HEK293 (cell line): Measurements from ENCODE around the gene TNXB.
A peak's percentile ranks its signal among the peaks of the same experiment; 100 is the strongest.

Experiments used
- CTCF ChIA-PET: fragments of 350-600 bp; formaldehyde crosslinking; extraction: SDS; loops from one replicate; lab custom pipeline; 2021; ENCODE audit warnings: antibody characterized with exemption; lab: Yijun Ruan, JAX
- POLR2A ChIA-PET: fragments of 300-600 bp; formaldehyde crosslinking; extraction: SDS; loops from one replicate; lab custom pipeline; 2020; ENCODE audit warnings: antibody characterized with exemption, inconsistent platforms; lab: Yijun Ruan, JAX
- H3K27ac ChIP-seq: fragments of 200-500 bp; sonication (Bioruptor generic); 2 replicates; pipeline ENCODE4 v1.5.1; 2014; ENCODE audit warnings: low read depth, low read length, control low read depth, inconsistent platforms; ENCODE audit errors: extremely low read depth
- H3K36me3 ChIP-seq, 2 experiments: fragments of 200-500 bp in 1 of 2; sonication (Bioruptor generic) in 1 of 2; 1 replicate in 1 of 2; 2 replicates in 1 of 2; pipeline ENCODE4 v1.5.1; 2014 to 2017; ENCODE audit warnings: inconsistent platforms in 2 of 2, low read length in 2 of 2; ENCODE audit not compliant: control insufficient read depth in 2 of 2, insufficient read depth in 1 of 2
- H3K4me1 ChIP-seq: fragments of 200-500 bp; sonication (Bioruptor generic); 2 replicates; pipeline ENCODE4 v1.5.1; 2014; ENCODE audit warnings: mild to moderate bottlenecking, low read length, inconsistent platforms; ENCODE audit not compliant: control insufficient read depth, insufficient read depth
- H3K4me3 ChIP-seq: 2 replicates; pipeline ENCODE4 v1.5.1; 2011; ENCODE audit warnings: low read depth, mild to moderate bottlenecking, control low read depth, low read length, moderate library complexity
- H3K9me3 ChIP-seq: fragments of 200-500 bp; sonication (Bioruptor generic); 2 replicates; pipeline ENCODE4 v1.5.1; 2014; ENCODE audit warnings: low read depth, low read length, inconsistent platforms; ENCODE audit not compliant: control insufficient read depth, insufficient read depth
- AEBP2 ChIP-seq: fragments of 450-650 bp; formaldehyde crosslinking; IDR thresholded peaks from 2 replicates; pipeline ENCODE4 v1.5.1; 2016; ENCODE audit warnings: missing biosample characterization, missing genetic modification characterization, borderline replicate concordance
- EGR2 ChIP-seq: fragments of 450-650 bp; formaldehyde crosslinking; IDR thresholded peaks from 2 replicates; pipeline ENCODE4 v1.5.1; 2016; ENCODE audit warnings: low read depth, missing biosample characterization, missing genetic modification characterization
- GLI2 ChIP-seq: fragments of 450-650 bp; formaldehyde crosslinking; IDR thresholded peaks from 2 replicates; pipeline ENCODE4; 2017; ENCODE audit warnings: missing biosample characterization, missing genetic modification characterization, low read depth, borderline replicate concordance
- IKZF3 ChIP-seq: fragments of 450-650 bp; IDR thresholded peaks from 2 replicates; pipeline ENCODE4 v1.5.0; 2018; ENCODE audit warnings: missing biosample characterization, mild to moderate bottlenecking, missing genetic modification characterization, moderate library complexity
- OSR2 ChIP-seq: fragments of 450-650 bp; formaldehyde crosslinking; IDR thresholded peaks from 2 replicates; pipeline ENCODE4 v1.5.1; 2016; ENCODE audit warnings: missing biosample characterization, missing genetic modification characterization
- PATZ1 ChIP-seq: fragments of 450-650 bp; formaldehyde crosslinking; IDR thresholded peaks from 2 replicates; pipeline ENCODE4 v1.5.1; 2016; ENCODE audit warnings: missing biosample characterization, missing genetic modification characterization
- REST ChIP-seq: fragments of 450-650 bp; formaldehyde crosslinking; IDR thresholded peaks from 2 replicates; pipeline ENCODE4 v1.5.1; 2016; ENCODE audit warnings: missing biosample characterization, missing genetic modification characterization
- ZBTB48 ChIP-seq: fragments of 450-650 bp; formaldehyde crosslinking; IDR thresholded peaks from 2 replicates; pipeline ENCODE4 v1.5.1; 2016; ENCODE audit warnings: missing biosample characterization, missing genetic modification characterization
- ZBTB6 ChIP-seq: fragments of 450-650 bp; formaldehyde crosslinking; IDR thresholded peaks from 2 replicates; pipeline ENCODE4 v1.5.1; 2017; ENCODE audit warnings: missing biosample characterization, missing genetic modification characterization
- ZFHX2 ChIP-seq: fragments of 450-650 bp; formaldehyde crosslinking; conservative IDR thresholded peaks from 2 replicates; pipeline ENCODE4 v1.5.1; 2016; ENCODE audit warnings: missing biosample characterization, missing genetic modification characterization
- ZFP69B ChIP-seq: fragments of 450-650 bp; formaldehyde crosslinking; IDR thresholded peaks from 2 replicates; pipeline ENCODE4 v1.5.1; 2016; ENCODE audit warnings: missing biosample characterization, missing genetic modification characterization
- ZIC2 ChIP-seq: fragments of 450-650 bp; formaldehyde crosslinking; IDR thresholded peaks from 2 replicates; pipeline ENCODE4 v1.5.1; 2016; ENCODE audit warnings: missing biosample characterization, missing genetic modification characterization
- ZNF214 ChIP-seq: fragments of 450-650 bp; formaldehyde crosslinking; IDR thresholded peaks from 2 replicates; pipeline ENCODE4 v1.5.1; 2017; ENCODE audit warnings: missing biosample characterization, mild to moderate bottlenecking, missing genetic modification characterization, borderline replicate concordance
- ZNF223 ChIP-seq: fragments of 450-650 bp; formaldehyde crosslinking; IDR thresholded peaks from 2 replicates; pipeline ENCODE4 v1.5.1; 2016; ENCODE audit warnings: missing biosample characterization, missing genetic modification characterization
- ZNF335 ChIP-seq: fragments of 450-650 bp; formaldehyde crosslinking; conservative IDR thresholded peaks from 2 replicates; pipeline ENCODE4 v1.5.1; 2016; ENCODE audit warnings: missing biosample characterization, missing genetic modification characterization
- ZNF394 ChIP-seq: fragments of 450-650 bp; formaldehyde crosslinking; IDR thresholded peaks from 2 replicates; pipeline ENCODE4 v1.5.1; 2016; ENCODE audit warnings: missing biosample characterization, missing genetic modification characterization, mild to moderate bottlenecking, moderate library complexity, borderline replicate concordance
- ZNF398 ChIP-seq: fragments of 450-650 bp; formaldehyde crosslinking; IDR thresholded peaks from 2 replicates; pipeline ENCODE4 v1.5.1; 2017; ENCODE audit warnings: missing biosample characterization, missing genetic modification characterization
- ZNF513 ChIP-seq: fragments of 450-650 bp; IDR thresholded peaks from 2 replicates; pipeline ENCODE4 v1.5.1; 2018; ENCODE audit warnings: missing biosample characterization, missing genetic modification characterization
- ZNF580 ChIP-seq: fragments of 450-650 bp; formaldehyde crosslinking; IDR thresholded peaks from 2 replicates; pipeline ENCODE4 v1.5.1; 2016; ENCODE audit warnings: missing biosample characterization, missing genetic modification characterization
- ZNF623 ChIP-seq: fragments of 450-650 bp; formaldehyde crosslinking; IDR thresholded peaks from 2 replicates; pipeline ENCODE4 v1.5.1; 2016; ENCODE audit warnings: missing biosample characterization, missing genetic modification characterization
- ZNF777 ChIP-seq: fragments of 450-650 bp; formaldehyde crosslinking; IDR thresholded peaks from 2 replicates; pipeline ENCODE4 v1.5.1; 2017; ENCODE audit warnings: missing biosample characterization, missing genetic modification characterization, borderline replicate concordance
- ZSCAN30 ChIP-seq: fragments of 450-650 bp; IDR thresholded peaks from 2 replicates; pipeline ENCODE4 v1.5.1; 2018; ENCODE audit warnings: missing biosample characterization, mild to moderate bottlenecking, missing genetic modification characterization, moderate library complexity

Gene TNXB

GRCh38 chr6:32129297-32130088 is 20.4 kb upstream of the TNXB start:
- peak; percentile 31; the same call in 1 of the 2 replicates for TF ChIP-seq REST (tag by site-specific recombination)
- TF ChIP-seq ZNF398 (tag by site-specific recombination): no peak
- no peak for TF ChIP-seq ZNF223 (tag by site-specific recombination)
- TF ChIP-seq ZNF580: no peak
- TF ChIP-seq ZSCAN30: no peak
- no peak for TF ChIP-seq AEBP2 (tag by site-specific recombination)
- TF ChIP-seq ZBTB48 (tag by site-specific recombination): no peak
- TF ChIP-seq ZNF335 (tag by site-specific recombination): no peak
- TF ChIP-seq ZFP69B (tag by site-specific recombination): no peak
- no peak for TF ChIP-seq EGR2 (tag by site-specific recombination)
- TF ChIP-seq GLI2 (tag by site-specific recombination): no peak
- peak; percentile 10; the same call in 1 of the 2 replicates for TF ChIP-seq ZNF394
- TF ChIP-seq ZNF777 (tag by site-specific recombination): no peak
- TF ChIP-seq ZNF623 (tag by site-specific recombination): no peak
- peak; percentile 41 for TF ChIP-seq OSR2 (tag by site-specific recombination)
- TF ChIP-seq ZNF214 (tag by site-specific recombination): no peak
- TF ChIP-seq ZFHX2 (tag by site-specific recombination): peak; percentile 47
- TF ChIP-seq PATZ1 (tag by site-specific recombination): no peak
- no peak for TF ChIP-seq ZNF513 (tag by site-specific recombination)
- peak; percentile 19; the same call in 1 of the 2 replicates for TF ChIP-seq ZBTB6
- no peak for TF ChIP-seq ZIC2 (tag by site-specific recombination)
- TF ChIP-seq IKZF3: no peak
- peaks cover 13% of the 10 kb centered on the region for H3K4me1 ChIP-seq
- peak overlapping the region; percentile 59 for H3K4me3 ChIP-seq
- CTCF ChIA-PET: interaction anchor here (0.6 to 5.6 kb wide), 6 partner anchors 11 to 82 kb away, joined by 3 to 65 read pairs (median 6); no protein-coding TSS in a partner anchor
- peaks cover 11 to 19% of the 10 kb centered on the region in 2 experiments; a peak in 2 of 3 replicates for H3K36me3 ChIP-seq
- H3K27ac ChIP-seq: peak overlapping the region; percentile 16; the same call in 1 of the 2 replicates
- H3K9me3 ChIP-seq: no peaks in the 10 kb centered on the region
- POLR2A ChIA-PET: interaction anchor here (0.5 to 4.2 kb wide), 21 partner anchors 10 to 843 kb away, joined by 3 to 38 read pairs (median 6); partner anchors contain the start of genes AGPAT1, MSH5, PBX2 and PRRT1
